Heart left ventricle (tissue), 16 donors: ENCODE measurements around the gene PLB1. TPM values are rescaled to one million over a fixed set of nuclear protein-coding genes. Genes with fewer than 3 reads are reported as not detected.

ENCODE experiments used
- ATAC-seq, 4 donors: fragments of 200-7000 bp; cut with Tn5 transposase; one replicate each; pipeline ENCODE4 v1.9.1; 2020 to 2022; ENCODE audit warnings: moderate library complexity in 4 of 4, mild to moderate bottlenecking in 3 of 4, moderate number of reproducible peaks in 1 of 4
- DNase-seq, 5 donors: peaks; one replicate each; pipeline ENCODE4 v3.0.0-alpha.2; 2020
- H3K27ac ChIP-seq, 12 donors: fragments of 200-600 bp; sonication (generic) in 4 of 12; one replicate each; pipeline versions ENCODE4 v1.5.0 to v1.8.0; 2016 to 2022; ENCODE audit warnings: mild to moderate bottlenecking in 2 of 12
- H3K27me3 ChIP-seq, 9 donors: fragments of 200-600 bp; sonication (generic) in 2 of 9; one replicate each; pipeline versions ENCODE4 v1.5.1 to v1.8.0; 2016 to 2022; ENCODE audit warnings: mild to moderate bottlenecking in 3 of 9
- H3K36me3 ChIP-seq, 9 donors: fragments of 200-600 bp; sonication (generic) in 2 of 9; one replicate each; pipeline versions ENCODE4 v1.5.0 to v1.8.0; 2018 to 2022; ENCODE audit warnings: mild to moderate bottlenecking in 2 of 9
- H3K4me1 ChIP-seq, 12 donors: fragments of 200-600 bp; sonication (generic) in 4 of 12; one replicate each; pipeline versions ENCODE4 v1.5.0 to v1.8.0; 2016 to 2022; ENCODE audit warnings: mild to moderate bottlenecking in 3 of 12
- H3K4me3 ChIP-seq, 12 donors: fragments of 200-600 bp; sonication (generic) in 4 of 12; one replicate each; pipeline versions ENCODE4 v1.5.0 to v1.8.0; 2017 to 2022; ENCODE audit warnings: mild to moderate bottlenecking in 9 of 12, moderate library complexity in 4 of 12
- H3K9me3 ChIP-seq, 12 donors: fragments of 200-600 bp; sonication (generic) in 4 of 12; one replicate each; pipeline versions ENCODE4 v1.5.0 to v1.8.0; 2016 to 2022; ENCODE audit warnings: mild to moderate bottlenecking in 1 of 12
- POLR2A ChIP-seq, 2 donors: fragments of 450-650 bp; IDR thresholded peaks; one replicate each; pipeline ENCODE4 v1.6.1; 2017; ENCODE audit warnings: antibody characterized with exemption in 2 of 2, mild to moderate bottlenecking in 2 of 2, moderate library complexity in 2 of 2
- WGBS, 4 donors: extraction: QIAGEN DNeasy Blood & Tissue Kit in 2 of 4; methylation state at CpG; one replicate each; pipeline versions ENCODE4 v1.1.5 to v1.1.7; 2013 to 2018; 5-methylcytosine and 5-hydroxymethylcytosine counted together
- intact Hi-C, 10 donors: fragments of 100-400 bp; cut with DNase I; formaldehyde crosslinking; loops; one replicate each; pipeline versions ENCODE4 v1.11.1 to v1.14.2; 2022
- polyA plus RNA-seq, 2 donors: library from polyadenylated mRNA; stranded (reverse); fragments of 200-250 nt; gene quantifications; one replicate each; pipeline ENCODE4 v1.2.3, GENCODE V29; 2013
- total RNA-seq, 9 donors: library from RNA; depleted of rRNA in 2 of 9; stranded (reverse); fragments of >200 nt in 2 of 9; fragmentation: NEBNext Ultra II Directional in 3 of 9; extraction: Animal tissue kit (Norgen Biotek cat#: 25700) in 3 of 9; gene quantifications; one replicate each; pipeline versions ENCODE4 v1.1.0 to v1.2.4, GENCODE V29; 2016 to 2023
- TF ChIP-seq, protein P1 (sequence below), 12 donors: fragments of 200-600 bp; sonication (generic) in 4 of 12; IDR thresholded peaks; one replicate each; pipeline versions ENCODE4 v1.5.0 to v1.8.0; 2018 to 2022; ENCODE audit warnings: antibody characterized with exemption in 12 of 12, mild to moderate bottlenecking in 5 of 12
- donor health status: ischemic (EF 13 %, LVEDD 7.1; RV severe dilation, severe dysfunction).
- donor health status: healthy with polysubstance abuse.
- donor health status: DM: no; HTN: yes; CAD: no.
- donor health status: DM: no; HTN: no; CAD: no.
- donor health status: ischemic (EF 25% LVEDD 6.9; RV normal size, moderate dysfunction).
- donor health status: ischemic (EF 25% LVEDD 5.7; RV mildly dilated, moderate dysfunction).
- donor health status: healthy.
- donor health status: DM: yes; HTN: yes; CAD: no.
- donor health status: ischemic (EF 35%, LVEDD 5.7; RV mildly dilated, moderate dysfunction).
- donor health status: nonischemic (EF 11% LVEDD 7.7; RV severe dilation, severe dysfunction).
- donor health status: DM: yes; HTN: yes; CAD: no.
- donor health status: PGD.
- donor health status: ischemic (EF 29% LVEDD 5.4; RV normal size, mild dysfunction).
- donor health status: nonischemic (EF 23%, LVEDD 6.1; RV moderate dilation, normal function).

PLB1 gene
- total and polyA plus RNA-seq, 11 donors: 0.35 to 5.5 (median 1.3) TPM

DNA sequence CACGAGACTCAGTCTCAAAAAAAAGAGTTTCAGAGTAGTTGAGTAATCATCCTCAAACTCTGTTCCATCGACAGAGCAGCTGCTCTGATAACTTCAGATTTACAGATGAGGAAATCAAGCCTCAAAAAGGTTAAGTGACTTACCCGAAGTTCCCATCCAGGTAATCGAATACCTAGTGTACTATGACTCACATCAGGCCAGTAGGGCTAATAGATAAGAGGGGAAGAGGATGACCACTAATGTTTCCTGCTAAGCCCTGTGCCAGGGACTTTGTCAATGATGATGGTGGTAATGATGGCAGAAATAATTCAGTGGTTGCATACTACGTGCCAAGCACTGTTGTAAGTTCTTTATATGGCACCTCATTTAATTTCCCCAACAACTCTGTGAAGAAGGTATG is 80.9 kb downstream of the PLB1 start:
- WGBS, 4 donors: 84 to 91% (median 89%) methylated on average over 5 of the region's 5 CpGs
- Histone ChIP-seq H3K27me3 (no peaks in the 10 kb centered on the region), H3K9me3 (no peaks in the 10 kb centered on the region), H3K27ac (no peak overlapping the region), H3K4me1 (no peaks in the 10 kb centered on the region), H3K4me3 (no peak overlapping the region), H3K36me3 (no peaks in the 10 kb centered on the region)
- DNase-seq (no peak), ATAC-seq (no peak)
- intact Hi-C loops: no loop called here
- TF ChIP-seq, protein P1, sequence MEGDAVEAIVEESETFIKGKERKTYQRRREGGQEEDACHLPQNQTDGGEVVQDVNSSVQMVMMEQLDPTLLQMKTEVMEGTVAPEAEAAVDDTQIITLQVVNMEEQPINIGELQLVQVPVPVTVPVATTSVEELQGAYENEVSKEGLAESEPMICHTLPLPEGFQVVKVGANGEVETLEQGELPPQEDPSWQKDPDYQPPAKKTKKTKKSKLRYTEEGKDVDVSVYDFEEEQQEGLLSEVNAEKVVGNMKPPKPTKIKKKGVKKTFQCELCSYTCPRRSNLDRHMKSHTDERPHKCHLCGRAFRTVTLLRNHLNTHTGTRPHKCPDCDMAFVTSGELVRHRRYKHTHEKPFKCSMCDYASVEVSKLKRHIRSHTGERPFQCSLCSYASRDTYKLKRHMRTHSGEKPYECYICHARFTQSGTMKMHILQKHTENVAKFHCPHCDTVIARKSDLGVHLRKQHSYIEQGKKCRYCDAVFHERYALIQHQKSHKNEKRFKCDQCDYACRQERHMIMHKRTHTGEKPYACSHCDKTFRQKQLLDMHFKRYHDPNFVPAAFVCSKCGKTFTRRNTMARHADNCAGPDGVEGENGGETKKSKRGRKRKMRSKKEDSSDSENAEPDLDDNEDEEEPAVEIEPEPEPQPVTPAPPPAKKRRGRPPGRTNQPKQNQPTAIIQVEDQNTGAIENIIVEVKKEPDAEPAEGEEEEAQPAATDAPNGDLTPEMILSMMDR (IDR thresholded peaks at IDR 0.05): no peak
- TF ChIP-seq POLR2A (IDR thresholded peaks at IDR 0.05): no peak

DNA sequence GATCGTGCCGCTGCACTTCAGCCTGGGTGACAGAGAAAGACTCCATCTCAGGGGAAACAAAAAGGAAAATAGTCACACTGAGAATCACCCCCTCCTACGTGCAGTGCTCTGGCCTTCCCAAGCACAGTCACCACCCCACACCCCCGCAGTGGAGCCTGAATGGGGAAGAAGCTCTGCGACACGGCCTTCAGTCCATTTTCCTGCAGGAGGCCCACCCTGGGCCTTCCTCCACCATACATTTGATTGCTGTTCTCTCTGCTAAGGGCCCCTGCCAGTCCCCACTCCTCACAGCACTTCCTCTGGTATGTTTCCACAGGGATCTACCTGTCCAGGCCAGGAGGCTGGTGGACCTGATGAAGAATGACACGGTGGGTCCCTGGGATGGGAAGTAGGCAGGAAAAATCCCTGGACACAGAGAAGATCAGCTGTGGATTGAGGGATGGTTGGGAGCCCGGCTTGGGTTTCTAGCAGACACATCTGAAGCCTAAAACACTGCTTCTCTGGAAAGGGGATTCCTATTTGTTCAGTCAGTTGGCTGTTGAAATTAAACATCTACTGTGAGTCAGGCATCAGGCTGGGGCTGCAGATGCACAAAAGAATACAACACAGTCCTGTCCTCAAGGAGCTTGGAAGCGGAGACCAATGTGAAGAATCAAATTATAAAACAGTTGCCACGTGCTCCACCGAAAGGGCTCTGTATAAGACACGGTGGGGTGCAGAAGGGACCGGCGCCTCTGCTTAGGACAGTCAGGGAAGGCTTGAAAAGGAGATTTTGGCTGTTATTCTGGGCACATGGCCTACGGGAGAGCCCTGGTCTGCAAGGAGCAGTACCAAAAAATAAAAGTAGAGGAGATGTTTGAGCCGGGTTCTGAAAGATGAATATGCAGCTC is 82.2 kb downstream of the PLB1 start:
- Histone ChIP-seq H3K27me3 (no peaks in the 10 kb centered on the region), H3K36me3 (no peaks in the 10 kb centered on the region), H3K27ac (no peak overlapping the region), H3K4me3 (no peak overlapping the region), H3K9me3 (no peaks in the 10 kb centered on the region), H3K4me1 (peaks cover 0 to under 1% (median 0%) of the 10 kb centered on the region in 12 donors)
- WGBS, 4 donors: 90 to 91% (median 91%) methylated on average over 16 of the region's 16 CpGs
- DNase-seq (no peak), ATAC-seq (no peak)
- no peak for TF ChIP-seq POLR2A (IDR thresholded peaks at IDR 0.05)
- TF ChIP-seq, protein P1 (IDR thresholded peaks at IDR 0.05): no peak
- intact Hi-C loops: no loop called here

DNA sequence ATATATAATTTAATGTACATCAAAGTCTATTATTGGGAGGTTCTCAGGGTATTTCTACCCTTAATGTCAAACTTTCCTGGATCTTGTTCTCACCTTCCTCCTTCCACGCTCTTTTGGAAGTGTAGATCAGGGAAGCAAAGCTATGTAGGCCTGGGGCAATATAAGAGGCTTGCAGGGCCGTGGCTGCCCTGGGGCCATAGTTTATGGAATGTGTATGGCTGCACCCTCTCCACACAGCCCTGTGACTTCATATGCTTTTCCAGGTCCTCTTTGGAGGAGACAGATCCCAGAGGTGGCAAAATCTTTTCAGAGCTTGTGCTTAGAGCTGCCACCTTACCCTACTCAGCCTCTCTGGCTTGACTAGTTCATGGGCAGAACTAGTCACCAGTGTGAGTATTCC is 82.9 kb downstream of the PLB1 start:
- Histone ChIP-seq H3K27ac (no peak overlapping the region), H3K4me1 (peaks cover 0 to 8% (median 5%) of the 10 kb centered on the region in 12 donors), H3K27me3 (no peaks in the 10 kb centered on the region), H3K36me3 (no peaks in the 10 kb centered on the region), H3K9me3 (no peaks in the 10 kb centered on the region), H3K4me3 (no peak overlapping the region)
- ATAC-seq: no peak
- intact Hi-C loops: no loop called here
- no peak for DNase-seq
- no peak for TF ChIP-seq POLR2A (IDR thresholded peaks at IDR 0.05)
- TF ChIP-seq, protein P1 (IDR thresholded peaks at IDR 0.05): no peak
- WGBS, 4 donors: 86 to 92% (median 90%) methylated on average over 2 of the region's 2 CpGs

DNA sequence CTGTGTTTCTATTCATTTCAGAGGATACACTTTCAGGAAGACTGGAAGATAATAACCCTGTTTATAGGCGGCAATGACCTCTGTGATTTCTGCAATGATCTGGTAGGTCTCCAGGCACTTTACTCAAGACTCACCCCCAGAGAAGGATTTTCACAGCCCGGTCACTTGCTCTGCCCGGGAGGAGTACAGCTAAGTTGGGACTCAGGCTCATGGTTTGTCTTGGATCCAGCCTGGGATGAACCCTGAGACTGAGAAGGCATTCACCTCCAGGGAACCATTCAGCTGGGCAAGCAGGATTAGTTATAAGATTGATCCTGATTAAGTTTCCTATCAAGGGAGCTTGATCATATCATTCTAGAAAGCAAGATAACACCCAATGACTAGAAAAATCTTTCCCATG is 83.7 kb downstream of the PLB1 start:
- intact Hi-C loops: no loop called here
- no peak overlapping the region for H3K4me3 ChIP-seq
- no peaks in the 10 kb centered on the region for H3K36me3 ChIP-seq
- 84 to 94% (median 91%) methylated on average over 3 of the region's 3 CpGs for WGBS, 4 donors
- H3K27me3 ChIP-seq: no peaks in the 10 kb centered on the region
- TF ChIP-seq, protein P1 (IDR thresholded peaks at IDR 0.05): no peak
- TF ChIP-seq POLR2A (IDR thresholded peaks at IDR 0.05): no peak
- H3K27ac ChIP-seq: no peak overlapping the region
- DNase-seq (no peak), ATAC-seq (no peak)
- H3K9me3 ChIP-seq: no peaks in the 10 kb centered on the region
- peaks cover 0 to 15% (median 13%) of the 10 kb centered on the region in 12 donors for H3K4me1 ChIP-seq
